PC-9 (cell line): ENCODE measurements around the gene SRBD1. TPM values are rescaled to one million over a fixed set of nuclear protein-coding genes. Genes with fewer than 3 reads are reported as not detected.

Experiments
- BruUV-seq: library from RNA; stranded (reverse); fragments of 400-500 nt; replicated peaks from 2 replicates; lab custom pipeline; 2021; lab: Mats Ljungman, UMichigan
- CTCF ChIA-PET: fragments of 300-600 bp; sonication (Branson Sonifier 250); formaldehyde crosslinking; loops from one replicate; lab custom pipeline; 2022; ENCODE audit warnings: antibody characterized with exemption; lab: Charles Lee
- POLR2A ChIA-PET: fragments of 300-600 bp; sonication (Branson Sonifier 250); formaldehyde crosslinking; loops from one replicate; lab custom pipeline; 2022; ENCODE audit warnings: antibody characterized with exemption; ENCODE audit not compliant: unreplicated experiment; lab: Charles Lee
- DNase-seq, 2 experiments: peaks; one replicate each; pipeline versions ENCODE4 v3.0.0 to v3.0.0-alpha.2; 2015 to 2022; ENCODE audit warnings: mixed read lengths in 1 of 2
- H2AFZ ChIP-seq: fragments of 200-600 bp; sonication (generic); 2 replicates; pipeline ENCODE4 v1.8.1; 2017; ENCODE audit warnings: antibody characterized with exemption
- H3F3A ChIP-seq: fragments of 200-600 bp; sonication (generic); 2 replicates; pipeline ENCODE4 v1.8.1; 2017; ENCODE audit warnings: antibody characterized with exemption, mild to moderate bottlenecking, low read depth; ENCODE audit not compliant: insufficient read depth
- H3K27ac ChIP-seq: fragments of 200-600 bp; sonication (generic); 2 replicates; pipeline ENCODE4 v1.6.1; 2016; ENCODE audit warnings: mixed run types
- H3K27me3 ChIP-seq: fragments of 200-600 bp; sonication (generic); 2 replicates; pipeline ENCODE4 v1.6.1; 2016; ENCODE audit warnings: low read depth, mixed run types; ENCODE audit not compliant: insufficient read depth
- H3K36me3 ChIP-seq: fragments of 200-600 bp; sonication (generic); 2 replicates; pipeline ENCODE4 v1.6.1; 2016; ENCODE audit warnings: low read depth, mixed run types
- H3K4me1 ChIP-seq: fragments of 200-600 bp; sonication (generic); replicated peaks from 2 replicates; pipeline ENCODE4 v1.6.1; 2016; ENCODE audit warnings: mixed run types; ENCODE audit not compliant: insufficient read depth
- H3K4me2 ChIP-seq: fragments of 200-600 bp; sonication (generic); 2 replicates; pipeline ENCODE4 v1.6.1; 2017; ENCODE audit warnings: mixed run types
- H3K4me3 ChIP-seq: fragments of 200-600 bp; sonication (generic); 2 replicates; pipeline ENCODE4 v1.6.1; 2016; ENCODE audit warnings: mixed run types
- H3K79me2 ChIP-seq: fragments of 200-600 bp; sonication (generic); 2 replicates; pipeline ENCODE4 v1.6.1; 2017; ENCODE audit warnings: low read depth, mixed run types
- H3K9me2 ChIP-seq: fragments of 200-600 bp; sonication (generic); 2 replicates; pipeline ENCODE4 v1.8.1; 2017; ENCODE audit warnings: mild to moderate bottlenecking; ENCODE audit not compliant: insufficient read depth
- H3K9me3 ChIP-seq: fragments of 200-600 bp; sonication (generic); 2 replicates; pipeline ENCODE4 v1.8.1; 2016; ENCODE audit warnings: low read depth; ENCODE audit not compliant: insufficient read depth
- H4K20me1 ChIP-seq: fragments of 200-600 bp; sonication (generic); 2 replicates; pipeline ENCODE4 v1.8.1; 2017; ENCODE audit not compliant: insufficient read depth
- EZH2 ChIP-seq: fragments of 200-600 bp; sonication (generic); IDR thresholded peaks from 2 replicates; pipeline ENCODE4 v1.8.0; 2017; ENCODE audit warnings: antibody characterized with exemption, low read depth
- intact Hi-C: fragments of 100-400 bp; cut with micrococcal nuclease; formaldehyde crosslinking; loops from one replicate; pipeline ENCODE4 v1.10.0; 2022; ENCODE audit not compliant: unreplicated experiment
- total RNA-seq: library from RNA; stranded (reverse); gene quantifications from 2 replicates; pipeline ENCODE4 v1.2.3, GENCODE V29; 2021
- TF ChIP-seq, protein P1 (sequence below): fragments of 200-600 bp; sonication (generic); conservative IDR thresholded peaks from 2 replicates; pipeline ENCODE4 v1.6.1; 2017; ENCODE audit warnings: mixed run types, antibody characterized with exemption, mild to moderate bottlenecking, moderate library complexity

The SRBD1 gene
- total RNA-seq, 1 experiment from 2014 or later: 17.8 TPM

- CTCF ChIA-PET: interaction anchor here (0.6 kb wide), 1 partner anchor 76 kb away, joined by 5 read pairs; no protein-coding TSS in a partner anchor
- DNase-seq: no peak
- H3K27me3 ChIP-seq: no peaks in the 10 kb centered on the region
- no peaks in the 10 kb centered on the region for H4K20me1 ChIP-seq
- POLR2A ChIA-PET: no interaction called here
- no peak for TF ChIP-seq EZH2
- TF ChIP-seq, protein P1, sequence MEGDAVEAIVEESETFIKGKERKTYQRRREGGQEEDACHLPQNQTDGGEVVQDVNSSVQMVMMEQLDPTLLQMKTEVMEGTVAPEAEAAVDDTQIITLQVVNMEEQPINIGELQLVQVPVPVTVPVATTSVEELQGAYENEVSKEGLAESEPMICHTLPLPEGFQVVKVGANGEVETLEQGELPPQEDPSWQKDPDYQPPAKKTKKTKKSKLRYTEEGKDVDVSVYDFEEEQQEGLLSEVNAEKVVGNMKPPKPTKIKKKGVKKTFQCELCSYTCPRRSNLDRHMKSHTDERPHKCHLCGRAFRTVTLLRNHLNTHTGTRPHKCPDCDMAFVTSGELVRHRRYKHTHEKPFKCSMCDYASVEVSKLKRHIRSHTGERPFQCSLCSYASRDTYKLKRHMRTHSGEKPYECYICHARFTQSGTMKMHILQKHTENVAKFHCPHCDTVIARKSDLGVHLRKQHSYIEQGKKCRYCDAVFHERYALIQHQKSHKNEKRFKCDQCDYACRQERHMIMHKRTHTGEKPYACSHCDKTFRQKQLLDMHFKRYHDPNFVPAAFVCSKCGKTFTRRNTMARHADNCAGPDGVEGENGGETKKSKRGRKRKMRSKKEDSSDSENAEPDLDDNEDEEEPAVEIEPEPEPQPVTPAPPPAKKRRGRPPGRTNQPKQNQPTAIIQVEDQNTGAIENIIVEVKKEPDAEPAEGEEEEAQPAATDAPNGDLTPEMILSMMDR: no peak
- no peaks in the 10 kb centered on the region for H3K79me2 ChIP-seq
- no peak overlapping the region for H3K27ac ChIP-seq
- H3K4me2 ChIP-seq: no peak overlapping the region
- no TSS peak for BruUV-seq
- H2AFZ ChIP-seq: no peak overlapping the region
- H3K36me3 ChIP-seq: no peaks in the 10 kb centered on the region
- intact Hi-C loops: no loop called here
- 0 out of 2 replicates have a peak, but pooled peaks cover 5% of the 10 kb centered on the region for H3F3A ChIP-seq
- H3K9me3 ChIP-seq: no peaks in the 10 kb centered on the region
- H3K4me3 ChIP-seq: no peak overlapping the region
- H3K4me1 ChIP-seq: no peaks in the 10 kb centered on the region
- no peaks in the 10 kb centered on the region for H3K9me2 ChIP-seq
These were observed 192.5 kb downstream of the SRBD1 start for GRCh38 chr2:45418532-45418931.

DNA sequence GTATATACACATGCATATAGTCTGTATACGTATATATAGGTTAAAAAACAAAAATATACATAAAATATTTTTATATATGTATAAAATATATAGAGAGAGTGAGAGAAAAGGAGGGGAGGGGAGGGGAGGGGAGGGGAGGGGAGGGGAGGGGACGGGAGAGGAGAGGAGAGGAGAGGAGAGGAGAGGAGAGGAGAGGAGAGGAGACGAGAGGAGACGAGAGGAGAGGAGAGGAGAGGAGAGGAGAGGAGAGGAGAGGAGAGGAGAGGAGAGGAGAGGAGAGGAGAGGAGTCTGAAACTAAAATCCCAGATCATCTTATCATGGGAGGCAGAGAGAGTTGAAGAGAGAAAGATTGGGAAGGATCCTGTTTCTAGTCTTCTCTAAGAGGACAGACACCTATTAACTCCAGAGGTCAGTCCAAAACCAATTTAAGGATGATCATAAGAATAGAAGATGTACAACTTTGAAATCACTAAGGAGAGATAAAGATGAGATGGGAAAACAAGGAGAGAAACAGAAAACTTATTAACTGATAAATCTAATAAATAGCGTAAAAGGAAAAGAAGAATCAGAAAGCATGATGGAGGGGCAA is 195.4 kb downstream of the SRBD1 start:
- no TSS peak for BruUV-seq
- no peaks in the 10 kb centered on the region for H3K79me2 ChIP-seq

GRCh38 chr2:45412754-45413379 is 198.2 kb downstream of the SRBD1 start:
- TF ChIP-seq EZH2: no peak
- TF ChIP-seq, protein P1: no peak
- Histone ChIP-seq H3K27ac (no peak overlapping the region), H3K9me2 (no peaks in the 10 kb centered on the region), H3K36me3 (peaks cover 18% of the 10 kb centered on the region), H3K27me3 (no peaks in the 10 kb centered on the region), H3K4me1 (no peaks in the 10 kb centered on the region), H4K20me1 (no peaks in the 10 kb centered on the region), H3K79me2 (no peaks in the 10 kb centered on the region), H3K4me3 (no peak overlapping the region), H3K9me3 (no peaks in the 10 kb centered on the region), H3K4me2 (no peak overlapping the region), H2AFZ (no peak overlapping the region), H3F3A (0 out of 2 replicates have a peak, but pooled peaks cover 5% of the 10 kb centered on the region)
- POLR2A ChIA-PET: no interaction called here
- intact Hi-C loops: no loop called here
- CTCF ChIA-PET: no interaction called here
- no TSS peak for BruUV-seq
- DNase-seq: no peak

More for the DNA sequence above, 195.4 kb downstream of the SRBD1 start:
- ChIA-PET POLR2A (no interaction called here), CTCF (no interaction called here)
- H3K9me2 ChIP-seq: no peaks in the 10 kb centered on the region
- no peaks in the 10 kb centered on the region for H3K4me1 ChIP-seq
- no peak for DNase-seq
- H3K27me3 ChIP-seq: no peaks in the 10 kb centered on the region
- no peaks in the 10 kb centered on the region for H4K20me1 ChIP-seq
- intact Hi-C loops: no loop called here
- H3F3A ChIP-seq: 0 out of 2 replicates have a peak, but pooled peaks cover 5% of the 10 kb centered on the region
- H3K4me3 ChIP-seq: no peak overlapping the region
- H3K4me2 ChIP-seq: no peak overlapping the region
- no peak overlapping the region for H2AFZ ChIP-seq
- no peak overlapping the region for H3K27ac ChIP-seq
- TF ChIP-seq EZH2: no peak
- TF ChIP-seq, protein P1: no peak
- H3K36me3 ChIP-seq: peaks cover 14% of the 10 kb centered on the region
- no peaks in the 10 kb centered on the region for H3K9me3 ChIP-seq
